Prostate gland (tissue), 2 donors: ENCODE measurements around the gene PUM2.

ENCODE experiments used
- CTCF ChIP-seq, 4 experiments: fragments of 200-600 bp in 2 of 4; fragments of 450-650 bp in 2 of 4; sonication (generic) in 2 of 4; IDR thresholded peaks; 1 replicate in 3 of 4; 2 replicates in 1 of 4; pipeline ENCODE4 v1.5.1; 2016 to 2019; ENCODE audit warnings: antibody characterized with exemption in 4 of 4, mild to moderate bottlenecking in 2 of 4, moderate library complexity in 2 of 4
- POLR2A ChIP-seq: fragments of 450-650 bp; IDR thresholded peaks from one replicate; pipeline ENCODE4 v1.6.1; 2016; ENCODE audit warnings: antibody characterized with exemption, mild to moderate bottlenecking
- POLR2AphosphoS5 ChIP-seq: sonication (generic); formaldehyde crosslinking; IDR thresholded peaks from one replicate; pipeline ENCODE4 v1.6.1; 2017; ENCODE audit warnings: antibody characterized with exemption

GRCh38 chr2:20205069-20205468 lies 145.6 kb downstream of the PUM2 start:
- no peak for TF ChIP-seq CTCF (IDR thresholded peaks at IDR 0.05)
- TF ChIP-seq POLR2A = no peak
- no peak for TF ChIP-seq POLR2AphosphoS5
